ACC112 (cell line): ENCODE measurements around the gene RHCE.
"Not testable (repeated sequence)": the region's sequence is repeated elsewhere in the genome, so short reads cannot be mapped to it uniquely, and the experiment has no call there.

Experiments used
- H2AFZ ChIP-seq: fragments of 200-600 bp; sonication (generic); one replicate; pipeline ENCODE4 v1.6.0; 2017; ENCODE audit warnings: antibody characterized with exemption, low read length; ENCODE audit not compliant: unreplicated experiment
- H3K27ac ChIP-seq: fragments of 200-600 bp; sonication (generic); 2 replicates; pipeline ENCODE4 v1.5.1; 2014; ENCODE audit warnings: low read depth, mild to moderate bottlenecking, antibody characterized with exemption, low read length, moderate library complexity
- H3K27me3 ChIP-seq: fragments of 200-600 bp; sonication (generic); 2 replicates; pipeline ENCODE4 v1.6.1; 2014; ENCODE audit warnings: mild to moderate bottlenecking, antibody characterized with exemption, low read length, moderate library complexity, mixed read lengths; ENCODE audit not compliant: insufficient read depth
- H3K36me3 ChIP-seq: fragments of 200-600 bp; sonication (generic); 2 replicates; pipeline ENCODE4 v1.6.1; 2016; ENCODE audit warnings: mild to moderate bottlenecking, antibody characterized with exemption, low read length, moderate library complexity, mixed read lengths; ENCODE audit not compliant: insufficient read depth
- H3K4me1 ChIP-seq: fragments of 200-600 bp; sonication (generic); one replicate; pipeline ENCODE4 v1.6.1; 2016; ENCODE audit warnings: low read length, mixed read lengths; ENCODE audit not compliant: insufficient read depth, unreplicated experiment, control insufficient read depth
- H3K4me3 ChIP-seq: fragments of 200-600 bp; sonication (generic); 2 replicates; pipeline ENCODE4 v1.5.1; 2014; ENCODE audit warnings: mild to moderate bottlenecking, low read depth, low read length
- H3K79me2 ChIP-seq: fragments of 200-600 bp; sonication (generic); one replicate; pipeline ENCODE4 v1.6.0; 2016; ENCODE audit warnings: low read length; ENCODE audit not compliant: control insufficient read depth, unreplicated experiment, insufficient read depth

The RHCE gene

GRCh38 chr1:25342846-25343245 lies 77.8 kb downstream of the RHCE start:
- H3K4me3 ChIP-seq, result no peak overlapping the region
- H3K27ac ChIP-seq, result peak overlapping the region; percentile 70
- H2AFZ ChIP-seq, result no peak overlapping the region
- peaks cover 66% of the 10 kb centered on the region for H3K79me2 ChIP-seq
- peaks cover 38% of the 10 kb centered on the region for H3K4me1 ChIP-seq
- H3K36me3 ChIP-seq, result peaks cover 15% of the 10 kb centered on the region
- no peaks in the 10 kb centered on the region for H3K27me3 ChIP-seq

GRCh38 chr1:25341746-25342145 lies 78.9 kb downstream of the RHCE start:
- Histone ChIP-seq H3K27me3 (no peaks in the 10 kb centered on the region), H3K4me1 (peaks cover 38% of the 10 kb centered on the region), H2AFZ (no peak overlapping the region), H3K79me2 (peaks cover 60% of the 10 kb centered on the region), H3K27ac (no peak overlapping the region), H3K4me3 (no peak overlapping the region), H3K36me3 (peaks cover 11% of the 10 kb centered on the region; the same call in 1 of the 2 replicates)

- Histone ChIP-seq H3K27me3 (no peaks in the 10 kb centered on the region), H2AFZ (no peak overlapping the region), H3K79me2 (peaks cover 52% of the 10 kb centered on the region), H3K27ac (peak overlapping the region; percentile 86), H3K4me1 (peaks cover 35% of the 10 kb centered on the region), H3K4me3 (peak overlapping the region; percentile 89), H3K36me3 (0 out of 2 replicates have a peak, but pooled peaks cover 6% of the 10 kb centered on the region)
Observed at GRCh38 chr1:25338986-25339385, 81.6 kb downstream of the RHCE start.

GRCh38 chr1:25338188-25338981 lies 82.2 kb downstream of the RHCE start, which contains the start of gene TMEM50A:
Gene TMEM50A (plus strand): TSS chr1:25338334. CDS start chr1:25340487, 2,153 bp downstream.
- peak within 1 kb of the TSS; percentile 86 for H3K27ac ChIP-seq
- H3K79me2 ChIP-seq, result peaks cover 53% of the 10 kb centered on the region
- 0 out of 2 replicates have a peak, but pooled peaks cover 6% of the 10 kb centered on the region for H3K36me3 ChIP-seq

GRCh38 chr1:25337483-25338187 lies 83.0 kb downstream of the RHCE start:
- peaks cover 22% of the 10 kb centered on the region for H3K4me1 ChIP-seq
- H3K27ac ChIP-seq, result peak overlapping the region; percentile 86
- H3K36me3 ChIP-seq, H3K27me3 ChIP-seq: not testable (repeated sequence)
- peaks cover 47% of the 10 kb centered on the region for H3K79me2 ChIP-seq
- H2AFZ ChIP-seq, result peak overlapping the region; percentile 25
- peak overlapping the region; percentile 89 for H3K4me3 ChIP-seq

More at GRCh38 chr1:25338188-25338981, 82.2 kb downstream of the RHCE start, which contains the start of gene TMEM50A:
- Histone ChIP-seq H3K27me3 (no peaks in the 10 kb centered on the region), H3K4me3 (peak within 1 kb of the TSS; percentile 94), H2AFZ (peak within 1 kb of the TSS; percentile 30), H3K4me1 (peaks cover 29% of the 10 kb centered on the region)

- Histone ChIP-seq H3K4me1 (peaks cover 16% of the 10 kb centered on the region), H3K79me2 (peaks cover 40% of the 10 kb centered on the region), H3K27ac (peak overlapping the region; percentile 36; the same call in 1 of the 2 replicates), H3K4me3 (peak overlapping the region; percentile 94)
- not testable (repeated sequence) for H3K36me3 ChIP-seq, H3K27me3 ChIP-seq, H2AFZ ChIP-seq
Observed at GRCh38 chr1:25336922-25337354, 83.7 kb downstream of the RHCE start.

- not testable (repeated sequence) for H2AFZ ChIP-seq, H3K27me3 ChIP-seq, H3K4me3 ChIP-seq, H3K79me2 ChIP-seq, H3K36me3 ChIP-seq, H3K4me1 ChIP-seq
- H3K27ac ChIP-seq, result peak overlapping the region; percentile 93
Observed at GRCh38 chr1:25329950-25330349, 90.7 kb downstream of the RHCE start.

- H3K36me3 ChIP-seq, H3K27me3 ChIP-seq, H2AFZ ChIP-seq, H3K4me3 ChIP-seq, H3K4me1 ChIP-seq, H3K79me2 ChIP-seq: not testable (repeated sequence)
- peak overlapping the region; percentile 93 for H3K27ac ChIP-seq
Observed at GRCh38 chr1:25329336-25329735, 91.3 kb downstream of the RHCE start.

GRCh38 chr1:25328791-25329185 lies 91.8 kb downstream of the RHCE start:
- H3K36me3 ChIP-seq, H3K4me1 ChIP-seq, H3K79me2 ChIP-seq, H3K4me3 ChIP-seq, H3K27ac ChIP-seq, H2AFZ ChIP-seq, H3K27me3 ChIP-seq: not testable (repeated sequence)

- H3K79me2 ChIP-seq, result not testable (repeated sequence)
Observed at GRCh38 chr1:25327864-25328790, 92.5 kb downstream of the RHCE start.

More at GRCh38 chr1:25327864-25328790, 92.5 kb downstream of the RHCE start:
- not testable (repeated sequence) for H3K4me3 ChIP-seq, H2AFZ ChIP-seq, H3K27ac ChIP-seq, H3K27me3 ChIP-seq, H3K4me1 ChIP-seq, H3K36me3 ChIP-seq
